Endothelial cell (in vitro differentiated cells): ENCODE data around the gene OR2Y1. TPM values are rescaled to one million over a fixed set of nuclear protein-coding genes. Genes with fewer than 3 reads are reported as not detected.
"Not testable (repeated sequence)": the region's sequence is repeated elsewhere in the genome, so short reads cannot be mapped to it uniquely, and the experiment has no call there.

Experiments used
- DNase-seq: peaks from one replicate; pipeline ENCODE4 v3.0.0; 2021; ENCODE audit warnings: low spot score
- H3K27ac Mint-ChIP-seq: one replicate; pipeline ENCODE4 v1.8.0; 2021; ENCODE audit warnings: mixed read lengths, inconsistent platforms; ENCODE audit not compliant: unreplicated experiment
- H3K27me3 Mint-ChIP-seq: one replicate; pipeline ENCODE4 v1.8.0; 2021; ENCODE audit warnings: mild to moderate bottlenecking, moderate library complexity, mixed read lengths, inconsistent platforms; ENCODE audit not compliant: unreplicated experiment
- H3K36me3 Mint-ChIP-seq: one replicate; pipeline ENCODE4 v1.8.0; 2021; ENCODE audit warnings: mild to moderate bottlenecking, low read depth, mixed read lengths, inconsistent platforms; ENCODE audit not compliant: unreplicated experiment
- H3K4me1 Mint-ChIP-seq: one replicate; pipeline ENCODE4 v1.8.0; 2021; ENCODE audit warnings: mild to moderate bottlenecking, mixed read lengths, inconsistent platforms; ENCODE audit not compliant: unreplicated experiment
- H3K4me3 Mint-ChIP-seq: one replicate; pipeline ENCODE4 v1.8.0; 2021; ENCODE audit warnings: mild to moderate bottlenecking, mixed read lengths, inconsistent platforms; ENCODE audit not compliant: unreplicated experiment
- H3K9me3 Mint-ChIP-seq: one replicate; pipeline ENCODE4 v1.8.0; 2021; ENCODE audit warnings: mixed read lengths, inconsistent platforms; ENCODE audit not compliant: unreplicated experiment
- total RNA-seq: library from RNA; stranded (reverse); fragmentation: NEBNext Ultra II Directional; extraction: Animal tissue kit (Norgen Biotek cat#: 25700); gene quantifications from one replicate; pipeline ENCODE4 v1.2.1, GENCODE V29; 2021; ENCODE audit not compliant: unreplicated experiment
- TF ChIP-seq, protein P1 (sequence below): fragments of 200-600 bp; sonication (generic); IDR thresholded peaks from one replicate; pipeline ENCODE4 v1.5.0; 2021; ENCODE audit warnings: antibody characterized with exemption; ENCODE audit not compliant: unreplicated experiment

The OR2Y1 gene
- total RNA-seq, 1 donor from 2014 or later: not detected

DNA sequence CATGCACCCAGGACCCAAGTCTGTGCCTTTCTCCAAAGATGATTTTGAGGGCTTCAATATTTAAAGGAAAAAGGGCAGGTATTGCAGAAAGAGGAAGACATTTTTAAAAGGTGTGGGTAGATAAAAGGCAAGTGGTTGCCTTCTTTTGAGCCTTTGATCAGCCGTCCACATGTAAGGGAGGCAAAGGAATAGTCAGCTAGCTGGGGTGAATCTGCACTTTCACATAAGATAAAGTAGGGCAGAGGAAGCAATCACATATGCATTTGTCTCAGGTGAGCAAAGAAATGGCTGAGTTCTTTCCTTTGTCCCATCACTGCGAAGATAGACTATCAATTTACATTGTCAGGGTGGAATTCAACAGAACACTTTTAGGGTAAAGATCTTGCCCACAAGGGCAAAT lies 42.9 kb upstream of the OR2Y1 start:
- no peak overlapping the region for H3K27ac Mint-ChIP-seq
- TF ChIP-seq, protein P1, sequence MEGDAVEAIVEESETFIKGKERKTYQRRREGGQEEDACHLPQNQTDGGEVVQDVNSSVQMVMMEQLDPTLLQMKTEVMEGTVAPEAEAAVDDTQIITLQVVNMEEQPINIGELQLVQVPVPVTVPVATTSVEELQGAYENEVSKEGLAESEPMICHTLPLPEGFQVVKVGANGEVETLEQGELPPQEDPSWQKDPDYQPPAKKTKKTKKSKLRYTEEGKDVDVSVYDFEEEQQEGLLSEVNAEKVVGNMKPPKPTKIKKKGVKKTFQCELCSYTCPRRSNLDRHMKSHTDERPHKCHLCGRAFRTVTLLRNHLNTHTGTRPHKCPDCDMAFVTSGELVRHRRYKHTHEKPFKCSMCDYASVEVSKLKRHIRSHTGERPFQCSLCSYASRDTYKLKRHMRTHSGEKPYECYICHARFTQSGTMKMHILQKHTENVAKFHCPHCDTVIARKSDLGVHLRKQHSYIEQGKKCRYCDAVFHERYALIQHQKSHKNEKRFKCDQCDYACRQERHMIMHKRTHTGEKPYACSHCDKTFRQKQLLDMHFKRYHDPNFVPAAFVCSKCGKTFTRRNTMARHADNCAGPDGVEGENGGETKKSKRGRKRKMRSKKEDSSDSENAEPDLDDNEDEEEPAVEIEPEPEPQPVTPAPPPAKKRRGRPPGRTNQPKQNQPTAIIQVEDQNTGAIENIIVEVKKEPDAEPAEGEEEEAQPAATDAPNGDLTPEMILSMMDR: no peak
- H3K27me3 Mint-ChIP-seq: peaks cover 10% of the 10 kb centered on the region
- no peaks in the 10 kb centered on the region for H3K9me3 Mint-ChIP-seq
- H3K4me1 Mint-ChIP-seq: peaks cover 28% of the 10 kb centered on the region
- H3K4me3 Mint-ChIP-seq: no peak overlapping the region
- no peaks in the 10 kb centered on the region for H3K36me3 Mint-ChIP-seq
- no peak for DNase-seq

DNA sequence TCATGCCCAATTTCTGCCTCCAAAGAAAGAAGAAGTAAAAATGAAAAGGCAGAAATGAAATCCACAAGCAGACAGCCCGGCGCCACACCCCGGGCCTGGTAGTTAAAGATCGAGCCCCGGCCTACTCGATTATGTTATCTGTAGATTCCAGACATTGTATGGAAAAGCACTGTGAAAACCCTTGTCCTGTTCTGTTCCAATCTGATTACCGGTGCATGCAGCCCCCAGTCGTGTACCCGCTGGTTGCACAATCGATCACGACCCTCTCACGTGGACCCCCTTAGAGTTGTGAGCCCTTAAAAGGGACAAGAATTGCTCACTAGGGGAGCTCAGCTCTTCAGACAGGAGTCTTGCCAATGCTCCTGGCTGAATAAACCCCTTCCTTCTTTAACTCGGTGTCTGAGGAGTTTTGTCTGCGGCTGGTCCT lies 42.1 kb upstream of the OR2Y1 start:
- not testable (repeated sequence) for H3K27me3 Mint-ChIP-seq, DNase-seq

DNA sequence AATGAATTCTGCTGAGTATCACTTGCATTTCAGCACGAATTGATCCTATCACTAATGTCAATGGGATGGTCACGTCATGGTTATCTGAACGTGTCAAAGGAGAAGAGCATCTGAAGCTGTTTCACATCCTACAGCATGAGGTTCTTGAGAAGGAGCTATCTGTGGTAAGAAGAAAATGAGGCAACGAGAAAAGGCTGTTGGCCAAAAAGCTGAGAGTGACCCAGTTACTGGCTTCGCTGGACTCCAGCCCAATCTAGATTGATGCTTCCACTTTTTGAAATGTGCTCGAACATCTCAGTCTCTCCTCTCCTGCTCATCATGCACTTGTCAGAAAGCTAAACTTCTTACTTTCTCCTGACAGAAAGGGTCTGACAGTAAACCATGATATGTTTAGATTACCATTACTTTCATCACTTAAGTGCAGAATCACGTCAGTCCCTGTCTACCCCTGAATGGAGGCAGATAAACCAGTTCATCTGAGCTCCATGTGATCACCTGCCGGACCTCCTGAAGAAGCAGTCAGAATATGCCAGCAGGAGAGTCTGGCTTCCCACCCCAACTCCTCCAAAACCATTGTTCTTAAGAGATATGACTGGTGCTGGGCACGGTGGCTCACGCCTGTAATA lies 40.2 kb upstream of the OR2Y1 start:
- no peak for DNase-seq
- H3K4me1 Mint-ChIP-seq: peaks cover 2% of the 10 kb centered on the region
- TF ChIP-seq, protein P1: no peak
- no peaks in the 10 kb centered on the region for H3K9me3 Mint-ChIP-seq
- peaks cover 2% of the 10 kb centered on the region for H3K27me3 Mint-ChIP-seq
- no peak overlapping the region for H3K4me3 Mint-ChIP-seq
- H3K27ac Mint-ChIP-seq: no peak overlapping the region
- H3K36me3 Mint-ChIP-seq: no peaks in the 10 kb centered on the region

More for the DNA sequence above, 42.1 kb upstream of the OR2Y1 start:
- peaks cover 20% of the 10 kb centered on the region for H3K4me1 Mint-ChIP-seq
- H3K27ac Mint-ChIP-seq, H3K36me3 Mint-ChIP-seq, H3K9me3 Mint-ChIP-seq, H3K4me3 Mint-ChIP-seq: not testable (repeated sequence)

DNA sequence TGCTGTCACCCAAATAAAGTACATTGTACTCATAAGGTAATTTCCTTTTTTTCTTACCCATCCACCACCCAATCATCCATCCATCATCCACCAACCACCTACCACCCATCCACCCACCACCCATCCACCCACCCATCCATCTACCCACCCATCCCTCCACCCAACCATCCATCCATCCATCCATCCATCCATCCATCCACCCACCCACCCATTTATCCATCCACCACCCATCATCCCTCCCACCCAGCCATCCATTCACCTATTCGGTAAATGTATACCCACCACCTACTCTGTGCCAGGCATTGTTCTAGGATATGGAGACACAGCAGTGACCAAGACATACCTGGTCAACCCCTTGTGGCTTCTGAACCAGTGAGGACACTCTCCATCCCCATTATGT lies 37.6 kb upstream of the OR2Y1 start:
- H3K27me3 Mint-ChIP-seq: peaks cover 2% of the 10 kb centered on the region
- H3K4me3 Mint-ChIP-seq: no peak overlapping the region
- no peaks in the 10 kb centered on the region for H3K4me1 Mint-ChIP-seq
- peaks cover 11% of the 10 kb centered on the region for H3K9me3 Mint-ChIP-seq
- no peak for DNase-seq
- TF ChIP-seq, protein P1: no peak
- no peaks in the 10 kb centered on the region for H3K36me3 Mint-ChIP-seq
- H3K27ac Mint-ChIP-seq: no peak overlapping the region

DNA sequence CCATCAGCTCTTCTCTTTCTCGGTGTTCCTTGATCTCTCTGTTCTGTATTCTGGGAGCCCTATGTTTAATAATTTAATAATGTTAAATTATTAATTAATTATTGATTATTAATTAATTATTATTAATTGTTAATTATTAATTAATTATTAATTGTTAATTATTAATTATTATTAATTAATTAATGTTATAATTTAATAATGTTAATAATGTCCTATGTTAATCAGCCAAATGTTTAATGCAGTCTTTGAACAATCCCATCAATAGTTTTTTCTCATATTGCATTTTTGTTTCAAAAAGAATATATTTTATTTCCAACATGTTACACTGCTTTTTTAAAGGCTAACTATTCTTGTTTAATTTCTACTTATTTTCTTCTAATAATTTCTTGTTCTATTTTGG lies 36.5 kb upstream of the OR2Y1 start:
- Mint-ChIP-seq H3K4me3 (no peak overlapping the region), H3K4me1 (no peaks in the 10 kb centered on the region), H3K36me3 (no peaks in the 10 kb centered on the region), H3K9me3 (peaks cover 15% of the 10 kb centered on the region), H3K27ac (no peak overlapping the region), H3K27me3 (peaks cover 2% of the 10 kb centered on the region)
- TF ChIP-seq, protein P1: no peak
- no peak for DNase-seq
